Loucy (cell line): ENCODE measurements around the gene DOC2A.

Experiments
- H2AFZ ChIP-seq: fragments of 200-600 bp; sonication (generic); 2 replicates; pipeline ENCODE4 v1.6.0; 2016; ENCODE audit warnings: antibody characterized with exemption, mild to moderate bottlenecking, low read length, moderate library complexity
- H3F3A ChIP-seq: fragments of 200-600 bp; 2 replicates; pipeline ENCODE4 v1.6.0; 2016; ENCODE audit warnings: antibody characterized with exemption, low read depth, mild to moderate bottlenecking
- H3K27me3 ChIP-seq: fragments of 200-600 bp; sonication (generic); 2 replicates; pipeline ENCODE4 v1.6.1; 2014; ENCODE audit warnings: low read length, mild to moderate bottlenecking; ENCODE audit not compliant: insufficient read depth, poor library complexity, severe bottlenecking
- H3K36me3 ChIP-seq: fragments of 200-600 bp; sonication (generic); 2 replicates; pipeline ENCODE4 v1.6.1; 2016; ENCODE audit warnings: low read length; ENCODE audit not compliant: insufficient read depth
- H3K4me1 ChIP-seq: fragments of 200-600 bp; sonication (generic); 2 replicates; pipeline ENCODE4 v1.5.1; 2014; ENCODE audit warnings: low read length, mild to moderate bottlenecking; ENCODE audit not compliant: insufficient read depth, poor library complexity, severe bottlenecking
- H3K4me2 ChIP-seq: fragments of 200-600 bp; sonication (generic); 2 replicates; pipeline ENCODE4 v1.6.0; 2014; ENCODE audit warnings: antibody characterized with exemption, low read length, low read depth, mild to moderate bottlenecking; ENCODE audit not compliant: poor library complexity, severe bottlenecking
- H3K4me3 ChIP-seq: fragments of 200-600 bp; sonication (generic); 2 replicates; pipeline ENCODE4 v1.5.1; 2014; ENCODE audit warnings: low read length, mild to moderate bottlenecking, mixed read lengths; ENCODE audit not compliant: poor library complexity, severe bottlenecking
- H3K79me2 ChIP-seq: fragments of 200-600 bp; sonication (generic); 2 replicates; pipeline ENCODE4 v1.6.1; 2014; ENCODE audit warnings: low read length; ENCODE audit not compliant: insufficient read depth
- H3K9ac ChIP-seq: fragments of 200-600 bp; sonication (generic); 2 replicates; pipeline ENCODE4 v1.6.0; 2014; ENCODE audit warnings: mild to moderate bottlenecking, low read depth, low read length, moderate library complexity; ENCODE audit not compliant: poor library complexity, severe bottlenecking
- H3K9me2 ChIP-seq: fragments of 200-600 bp; sonication (generic); replicated peaks from 2 replicates; pipeline ENCODE4 v1.6.1; 2016; ENCODE audit warnings: low read depth, low read length, mixed read lengths
- H3K9me3 ChIP-seq: fragments of 200-600 bp; sonication (generic); 2 replicates; pipeline ENCODE4 v1.6.1; 2014; ENCODE audit warnings: mild to moderate bottlenecking, antibody characterized with exemption, low read length, low read depth; ENCODE audit not compliant: insufficient read depth
- H4K20me1 ChIP-seq: fragments of 200-600 bp; sonication (generic); 2 replicates; pipeline ENCODE4 v1.6.0; 2014; ENCODE audit warnings: antibody characterized with exemption, low read length, mild to moderate bottlenecking; ENCODE audit not compliant: insufficient read depth, poor library complexity, severe bottlenecking
- EZH2phosphoT487 ChIP-seq: fragments of 200-600 bp; IDR thresholded peaks from 2 replicates; pipeline ENCODE4 v1.6.1; 2018; ENCODE audit warnings: antibody characterized with exemption, mild to moderate bottlenecking, moderate library complexity, borderline replicate concordance
- TF ChIP-seq, protein P1 (sequence below): fragments of 200-600 bp; sonication (generic); conservative IDR thresholded peaks from 2 replicates; pipeline ENCODE4 v1.5.1; 2014; ENCODE audit warnings: mild to moderate bottlenecking, antibody characterized with exemption, low read length

Gene DOC2A

DNA sequence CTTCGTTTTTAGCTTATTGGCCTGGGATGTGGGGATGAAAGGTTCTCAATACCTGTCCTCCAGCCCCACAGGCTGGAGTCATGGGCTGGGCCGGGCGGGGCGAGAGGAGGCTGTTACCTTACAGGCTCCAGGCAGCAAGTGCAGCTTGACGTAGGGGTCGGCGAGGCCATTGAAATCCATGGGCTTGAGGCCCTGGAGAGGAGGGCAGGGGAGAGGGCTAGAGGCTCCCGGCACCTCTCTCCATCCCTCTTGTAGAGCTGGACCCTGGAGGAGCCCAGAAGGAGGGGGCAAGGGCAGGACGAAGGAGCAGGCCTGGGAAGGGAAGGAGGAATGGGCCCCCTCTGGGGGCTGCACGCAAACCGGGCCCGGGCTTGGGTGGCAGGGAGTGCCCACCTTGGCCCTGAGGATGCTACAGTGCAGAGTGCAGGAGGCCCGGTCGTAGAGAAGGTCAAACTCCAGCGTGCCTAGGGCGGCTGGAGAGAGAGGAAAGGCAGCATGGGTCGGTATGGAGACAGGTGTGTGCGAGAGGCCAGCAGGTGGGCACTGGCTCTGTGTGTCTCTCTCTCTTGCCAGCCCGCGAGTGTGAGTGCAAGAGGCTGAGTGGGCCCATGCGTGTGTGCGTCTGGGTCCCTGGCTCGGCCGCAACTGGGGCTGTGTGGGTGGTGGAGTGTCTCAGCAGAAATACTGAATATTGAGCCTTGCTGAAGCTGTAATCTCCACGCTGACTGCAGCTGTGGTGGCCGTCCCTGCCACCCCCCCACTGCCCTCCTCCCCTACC, 1.6 kb downstream of the DOC2A start:
- H3K9me3 ChIP-seq = no peaks in the 10 kb centered on the region
- no peak for TF ChIP-seq EZH2phosphoT487
- TF ChIP-seq, protein P1, sequence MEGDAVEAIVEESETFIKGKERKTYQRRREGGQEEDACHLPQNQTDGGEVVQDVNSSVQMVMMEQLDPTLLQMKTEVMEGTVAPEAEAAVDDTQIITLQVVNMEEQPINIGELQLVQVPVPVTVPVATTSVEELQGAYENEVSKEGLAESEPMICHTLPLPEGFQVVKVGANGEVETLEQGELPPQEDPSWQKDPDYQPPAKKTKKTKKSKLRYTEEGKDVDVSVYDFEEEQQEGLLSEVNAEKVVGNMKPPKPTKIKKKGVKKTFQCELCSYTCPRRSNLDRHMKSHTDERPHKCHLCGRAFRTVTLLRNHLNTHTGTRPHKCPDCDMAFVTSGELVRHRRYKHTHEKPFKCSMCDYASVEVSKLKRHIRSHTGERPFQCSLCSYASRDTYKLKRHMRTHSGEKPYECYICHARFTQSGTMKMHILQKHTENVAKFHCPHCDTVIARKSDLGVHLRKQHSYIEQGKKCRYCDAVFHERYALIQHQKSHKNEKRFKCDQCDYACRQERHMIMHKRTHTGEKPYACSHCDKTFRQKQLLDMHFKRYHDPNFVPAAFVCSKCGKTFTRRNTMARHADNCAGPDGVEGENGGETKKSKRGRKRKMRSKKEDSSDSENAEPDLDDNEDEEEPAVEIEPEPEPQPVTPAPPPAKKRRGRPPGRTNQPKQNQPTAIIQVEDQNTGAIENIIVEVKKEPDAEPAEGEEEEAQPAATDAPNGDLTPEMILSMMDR = no peak
- H3K9me2 ChIP-seq = no peaks in the 10 kb centered on the region
- H3K79me2 ChIP-seq = no peaks in the 10 kb centered on the region
- no peak overlapping the region for H3K4me2 ChIP-seq
- peaks cover 2% of the 10 kb centered on the region for H4K20me1 ChIP-seq
- no peaks in the 10 kb centered on the region for H3K4me1 ChIP-seq
- H3K4me3 ChIP-seq = no peak overlapping the region
- H2AFZ ChIP-seq = no peak overlapping the region
- no peak overlapping the region for H3K9ac ChIP-seq
- H3K36me3 ChIP-seq = no peaks in the 10 kb centered on the region
- H3F3A ChIP-seq = no peaks in the 10 kb centered on the region
- no peaks in the 10 kb centered on the region for H3K27me3 ChIP-seq

DNA sequence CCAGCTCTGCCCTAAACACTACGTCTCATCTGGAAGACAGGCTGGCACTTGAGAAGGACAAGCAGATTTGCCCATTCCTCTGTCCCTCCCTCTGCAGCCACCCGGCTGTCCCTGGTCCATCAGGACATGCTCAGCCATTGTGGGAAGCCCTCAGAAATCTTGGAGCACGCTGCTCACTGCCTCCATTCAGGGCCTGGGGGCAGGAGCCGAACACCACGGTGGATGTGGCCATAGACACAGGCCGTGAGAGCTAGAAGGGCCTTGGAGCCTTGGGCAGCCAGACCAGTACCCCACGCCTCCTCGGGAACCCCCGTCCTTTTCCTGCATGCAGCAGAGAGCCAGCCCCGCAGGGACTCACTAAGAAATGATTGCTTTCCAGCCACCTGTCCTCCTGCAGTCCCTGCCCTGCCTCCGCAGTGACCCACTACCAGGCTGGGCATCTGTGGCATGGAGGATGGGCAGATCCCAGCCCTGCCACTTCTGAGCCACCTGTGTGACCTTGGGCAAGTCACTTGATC, 3.4 kb downstream of the DOC2A start:
- no peaks in the 10 kb centered on the region for H3K27me3 ChIP-seq
- H3F3A ChIP-seq = no peaks in the 10 kb centered on the region
- no peak overlapping the region for H2AFZ ChIP-seq
- H4K20me1 ChIP-seq = peaks cover 2% of the 10 kb centered on the region
- H3K4me3 ChIP-seq = no peak overlapping the region
- no peaks in the 10 kb centered on the region for H3K4me1 ChIP-seq
- no peaks in the 10 kb centered on the region for H3K36me3 ChIP-seq
- no peaks in the 10 kb centered on the region for H3K9me2 ChIP-seq
- no peak overlapping the region for H3K9ac ChIP-seq
- TF ChIP-seq, protein P1 = no peak
- no peak for TF ChIP-seq EZH2phosphoT487
- H3K79me2 ChIP-seq = no peaks in the 10 kb centered on the region
- H3K9me3 ChIP-seq = no peaks in the 10 kb centered on the region
- no peak overlapping the region for H3K4me2 ChIP-seq

DNA sequence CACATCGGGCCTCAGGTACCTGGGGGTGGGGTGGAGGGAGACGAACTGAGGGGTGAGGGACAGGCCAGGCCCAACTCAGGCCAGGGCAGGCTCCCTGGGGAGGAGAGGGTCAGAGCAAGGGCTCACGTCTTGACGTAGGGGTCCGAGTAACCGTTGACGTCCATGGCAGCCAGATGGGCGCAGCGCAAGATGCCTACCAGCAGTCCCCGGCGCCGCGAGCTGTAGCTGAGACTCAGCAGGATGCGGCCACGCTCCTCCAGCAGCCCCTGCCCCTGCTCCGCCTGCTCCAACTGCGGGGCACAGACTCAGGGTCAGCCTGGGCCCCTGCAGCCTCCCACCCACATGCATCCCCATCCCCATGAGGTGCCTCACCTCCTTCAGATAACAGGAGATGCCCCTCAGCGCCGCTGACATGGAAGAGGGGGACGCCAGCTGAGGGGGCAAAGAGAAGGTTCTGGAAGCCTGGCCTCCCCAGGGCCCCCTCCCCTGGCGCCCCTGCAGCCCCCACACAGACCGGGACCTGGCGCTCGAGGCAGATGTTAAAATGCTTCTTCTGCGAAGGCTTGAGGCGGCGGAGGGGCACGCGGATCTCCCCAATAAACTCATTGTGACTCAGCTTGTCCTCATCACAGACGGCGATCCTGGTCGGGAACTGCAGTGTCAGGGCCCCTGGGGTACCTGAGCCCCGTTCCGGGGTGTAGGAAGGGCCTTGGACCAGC, 4.0 kb downstream of the DOC2A start:
- Histone ChIP-seq H3K36me3 (no peaks in the 10 kb centered on the region), H3K4me3 (no peak overlapping the region), H3F3A (no peaks in the 10 kb centered on the region), H3K9me3 (no peaks in the 10 kb centered on the region), H3K27me3 (no peaks in the 10 kb centered on the region), H3K9ac (no peak overlapping the region), H4K20me1 (peaks cover 2% of the 10 kb centered on the region), H3K79me2 (no peaks in the 10 kb centered on the region), H2AFZ (no peak overlapping the region), H3K4me1 (no peaks in the 10 kb centered on the region), H3K4me2 (no peak overlapping the region), H3K9me2 (no peaks in the 10 kb centered on the region)
- TF ChIP-seq, protein P1 = no peak
- no peak for TF ChIP-seq EZH2phosphoT487
